H1 (cell line): ENCODE measurements around the gene IL32. TPM values are rescaled to one million over a fixed set of nuclear protein-coding genes. Genes with fewer than 3 reads are reported as not detected.

Experiments used
- ATF3 ChIP-seq: IDR thresholded peaks from 2 replicates; pipeline ENCODE4 v1.6.1; 2011; ENCODE audit warnings: low read depth, mild to moderate bottlenecking, low read length; ENCODE audit not compliant: insufficient read depth
- CEBPB ChIP-seq: IDR thresholded peaks from 2 replicates; pipeline ENCODE4 v1.6.1; 2012; ENCODE audit warnings: low read depth, low read length
- HDAC6 ChIP-seq: IDR thresholded peaks from one replicate; pipeline ENCODE4 v1.7.1; 2012; ENCODE audit warnings: low read depth, mild to moderate bottlenecking, inconsistent platforms, low read length, moderate library complexity
- POLR2AphosphoS5 ChIP-seq: IDR thresholded peaks from 2 replicates; pipeline ENCODE4 v1.6.1; 2011; ENCODE audit warnings: low read depth, low read length
- SRF ChIP-seq: IDR thresholded peaks from 2 replicates; pipeline ENCODE4 v1.6.1; 2011; ENCODE audit warnings: mild to moderate bottlenecking, low read depth, low read length, moderate library complexity
- polyA plus RNA-seq, 7 experiments: library from polyadenylated mRNA; depleted of rRNA in 3 of 7; stranded (reverse) in 5 of 7; unstranded in 2 of 7; fragments of >200 nt in 5 of 7; fragments of 200-250 nt in 2 of 7; gene quantifications; 1 replicate in 5 of 7; 2 replicates in 1 of 7; 4 replicates in 1 of 7; pipeline versions ENCODE4 v1.2.1 to v1.2.3, GENCODE V29; 2011 to 2013; ENCODE audit warnings: missing spikeins in 2 of 7, mixed read lengths in 2 of 7
- total RNA-seq: library from RNA; stranded (reverse); fragmentation: NEBNext Ultra II Directional; extraction: Animal tissue kit (Norgen Biotek cat#: 25700); gene quantifications from 2 replicates; pipeline ENCODE4 v1.2.1, GENCODE V29; 2021

Gene IL32
- total and polyA plus RNA-seq, 2 of the 8 experiments (the other 6 are each of a cell fraction or from before 2014, with no cell fraction given): 2.7 to 5.0 TPM

GRCh38 chr16:3049921-3050481 is 15.4 kb upstream of the IL32 start (continued):
- TF ChIP-seq POLR2AphosphoS5 (no peak), ATF3 (no peak), SRF (no peak), CEBPB (no peak), HDAC6 (no peak)
